A673 (cell line): ENCODE data around the gene MRE11. TPM values are rescaled to one million over a fixed set of nuclear protein-coding genes. Genes with fewer than 3 reads are reported as not detected.
"Not testable (repeated sequence)": the region's sequence is repeated elsewhere in the genome, so short reads cannot be mapped to it uniquely, and the experiment has no call there.

Source experiments
- BruUV-seq: library from RNA; stranded (reverse); fragments of 400-500 nt; replicated peaks from 2 replicates; lab custom pipeline; 2021; lab: Mats Ljungman, UMichigan
- CTCF ChIA-PET: fragments of 300-600 bp; sonication (Branson Sonifier 250); formaldehyde crosslinking; loops from one replicate; lab custom pipeline; 2022; ENCODE audit warnings: antibody characterized with exemption; lab: Charles Lee
- POLR2A ChIA-PET: fragments of 300-600 bp; sonication (Branson Sonifier 250); formaldehyde crosslinking; loops from one replicate; lab custom pipeline; 2022; ENCODE audit warnings: antibody characterized with exemption; ENCODE audit not compliant: low non-redundant PET; lab: Charles Lee
- DNase-seq: peaks from one replicate; pipeline ENCODE4 v3.0.0-alpha.2; 2015; ENCODE audit warnings: low spot score
- H3K27ac ChIP-seq: fragments of 200-600 bp; sonication (generic); 2 replicates; pipeline ENCODE4 v1.5.1; 2016; ENCODE audit warnings: mixed run types, low read depth, mild to moderate bottlenecking, mixed read lengths, antibody characterized with exemption, low read length; ENCODE audit not compliant: poor library complexity, severe bottlenecking
- H3K27me3 ChIP-seq: fragments of 200-600 bp; sonication (generic); replicated peaks from 2 replicates; pipeline ENCODE4 v1.6.1; 2017; ENCODE audit warnings: mixed run types, low read depth, mild to moderate bottlenecking, mixed read lengths, antibody characterized with exemption, low read length; ENCODE audit not compliant: insufficient read depth, poor library complexity
- H3K36me3 ChIP-seq: fragments of 200-600 bp; sonication (generic); 2 replicates; pipeline ENCODE4 v1.6.1; 2016; ENCODE audit warnings: mixed run types, mild to moderate bottlenecking, mixed read lengths, antibody characterized with exemption, low read length; ENCODE audit not compliant: insufficient read depth, poor library complexity, severe bottlenecking
- H3K4me1 ChIP-seq: fragments of 200-600 bp; sonication (generic); 2 replicates; pipeline ENCODE4 v1.6.1; 2017; ENCODE audit warnings: mixed run types, mild to moderate bottlenecking, mixed read lengths, antibody characterized with exemption, low read length; ENCODE audit not compliant: insufficient read depth, poor library complexity, severe bottlenecking
- H3K4me3 ChIP-seq: fragments of 200-600 bp; sonication (generic); 2 replicates; pipeline ENCODE4 v1.5.1; 2016; ENCODE audit warnings: low read depth, mixed run types, mild to moderate bottlenecking, mixed read lengths, low read length; ENCODE audit not compliant: poor library complexity, severe bottlenecking
- H3K9me3 ChIP-seq: fragments of 200-600 bp; sonication (generic); 2 replicates; pipeline ENCODE4 v1.6.1; 2016; ENCODE audit warnings: mixed run types, low read depth, mild to moderate bottlenecking, mixed read lengths, antibody characterized with exemption, low read length; ENCODE audit not compliant: poor library complexity, severe bottlenecking
- EZH2 ChIP-seq: fragments of 200-600 bp; sonication (generic); IDR thresholded peaks from 2 replicates; pipeline ENCODE4 v1.6.1; 2017; ENCODE audit warnings: borderline replicate concordance, low read depth, mild to moderate bottlenecking, mixed read lengths, antibody characterized with exemption, low read length; ENCODE audit not compliant: poor library complexity, severe bottlenecking
- intact Hi-C: fragments of 100-400 bp; cut with micrococcal nuclease; formaldehyde crosslinking; loops from one replicate; pipeline ENCODE4 v1.10.0; 2022; ENCODE audit not compliant: unreplicated experiment
- microRNA-seq: library from miRNA; unstranded; fragments of <30 nt; microRNA quantifications from one replicate; pipeline ENCODE4 v1.2.0, GENCODE V29; 2021
- total RNA-seq: library from RNA; stranded (reverse); gene quantifications from 2 replicates; pipeline ENCODE4 v1.2.3, GENCODE V29; 2021
- TF ChIP-seq, protein P1 (sequence below): fragments of 300-800, 200-600 bp; sonication (generic); conservative IDR thresholded peaks from 2 replicates; pipeline ENCODE4 v1.5.1; 2017; ENCODE audit warnings: low read depth, mild to moderate bottlenecking, antibody characterized with exemption, low read length, moderate library complexity, mixed read lengths

MRE11 gene
- total RNA-seq, 1 experiment from 2014 or later = 44.7 TPM

DNA sequence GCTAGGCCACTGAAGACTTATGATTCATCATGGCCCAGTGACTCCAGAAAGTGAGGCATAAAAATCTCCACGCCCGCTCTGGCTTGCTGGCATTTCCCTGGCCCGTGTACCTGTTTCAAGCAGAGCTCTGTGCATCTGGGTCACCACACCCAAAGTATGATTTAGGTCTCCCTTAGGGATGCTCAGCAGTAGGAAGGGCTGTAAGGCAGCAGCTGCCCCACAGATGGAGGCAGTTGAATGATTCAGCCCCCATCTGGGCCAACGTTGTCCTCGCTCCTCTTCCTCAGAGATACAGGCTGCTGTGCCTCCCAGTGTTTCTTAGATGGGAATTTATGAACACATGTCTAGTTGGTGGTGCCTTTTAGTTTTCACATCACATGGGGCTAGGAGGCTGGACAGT is 114.0 kb downstream of the MRE11 start:
- no peaks in the 10 kb centered on the region for H3K9me3 ChIP-seq

DNA sequence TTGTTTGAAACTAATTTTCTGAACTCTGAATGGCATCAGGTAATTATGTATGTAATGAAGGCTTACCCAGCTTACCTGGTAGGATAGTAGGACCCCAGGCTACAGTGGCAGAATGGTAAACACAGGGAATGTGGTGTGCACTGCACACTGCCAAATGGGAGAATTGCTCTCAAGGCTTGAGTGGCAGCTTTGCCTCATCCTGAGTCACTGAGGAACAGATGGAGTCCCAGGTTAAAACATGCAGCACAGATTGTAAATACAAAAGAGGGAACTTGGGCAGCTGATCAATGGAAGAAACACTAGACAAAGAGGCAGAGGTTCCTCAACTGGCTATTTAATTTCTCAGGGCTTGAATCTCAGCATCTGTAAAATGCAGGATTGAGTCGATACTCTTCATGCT is 116.8 kb downstream of the MRE11 start:
- H3K36me3 ChIP-seq = no peaks in the 10 kb centered on the region
- H3K4me3 ChIP-seq = no peak overlapping the region
- CTCF ChIA-PET = no interaction called here
- no peak overlapping the region for H3K27ac ChIP-seq
- H3K4me1 ChIP-seq = no peaks in the 10 kb centered on the region
- TF ChIP-seq EZH2 = no peak
- TF ChIP-seq, protein P1, sequence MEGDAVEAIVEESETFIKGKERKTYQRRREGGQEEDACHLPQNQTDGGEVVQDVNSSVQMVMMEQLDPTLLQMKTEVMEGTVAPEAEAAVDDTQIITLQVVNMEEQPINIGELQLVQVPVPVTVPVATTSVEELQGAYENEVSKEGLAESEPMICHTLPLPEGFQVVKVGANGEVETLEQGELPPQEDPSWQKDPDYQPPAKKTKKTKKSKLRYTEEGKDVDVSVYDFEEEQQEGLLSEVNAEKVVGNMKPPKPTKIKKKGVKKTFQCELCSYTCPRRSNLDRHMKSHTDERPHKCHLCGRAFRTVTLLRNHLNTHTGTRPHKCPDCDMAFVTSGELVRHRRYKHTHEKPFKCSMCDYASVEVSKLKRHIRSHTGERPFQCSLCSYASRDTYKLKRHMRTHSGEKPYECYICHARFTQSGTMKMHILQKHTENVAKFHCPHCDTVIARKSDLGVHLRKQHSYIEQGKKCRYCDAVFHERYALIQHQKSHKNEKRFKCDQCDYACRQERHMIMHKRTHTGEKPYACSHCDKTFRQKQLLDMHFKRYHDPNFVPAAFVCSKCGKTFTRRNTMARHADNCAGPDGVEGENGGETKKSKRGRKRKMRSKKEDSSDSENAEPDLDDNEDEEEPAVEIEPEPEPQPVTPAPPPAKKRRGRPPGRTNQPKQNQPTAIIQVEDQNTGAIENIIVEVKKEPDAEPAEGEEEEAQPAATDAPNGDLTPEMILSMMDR = no peak
- H3K9me3 ChIP-seq = no peaks in the 10 kb centered on the region
- peaks cover 8% of the 10 kb centered on the region for H3K27me3 ChIP-seq
- POLR2A ChIA-PET = no interaction called here
- intact Hi-C loops = no loop called here
- no peak for DNase-seq
- BruUV-seq = no TSS peak

More for the DNA sequence above, 114.0 kb downstream of the MRE11 start:
- intact Hi-C loops = no loop called here
- CTCF ChIA-PET = no interaction called here
- TF ChIP-seq, protein P1 = no peak
- TF ChIP-seq EZH2 = no peak
- Histone ChIP-seq H3K27me3 (peaks cover 8% of the 10 kb centered on the region), H3K4me3 (no peak overlapping the region), H3K36me3 (no peaks in the 10 kb centered on the region), H3K27ac (no peak overlapping the region), H3K4me1 (no peaks in the 10 kb centered on the region)
- POLR2A ChIA-PET = no interaction called here
- BruUV-seq = no TSS peak
- no peak for DNase-seq

DNA sequence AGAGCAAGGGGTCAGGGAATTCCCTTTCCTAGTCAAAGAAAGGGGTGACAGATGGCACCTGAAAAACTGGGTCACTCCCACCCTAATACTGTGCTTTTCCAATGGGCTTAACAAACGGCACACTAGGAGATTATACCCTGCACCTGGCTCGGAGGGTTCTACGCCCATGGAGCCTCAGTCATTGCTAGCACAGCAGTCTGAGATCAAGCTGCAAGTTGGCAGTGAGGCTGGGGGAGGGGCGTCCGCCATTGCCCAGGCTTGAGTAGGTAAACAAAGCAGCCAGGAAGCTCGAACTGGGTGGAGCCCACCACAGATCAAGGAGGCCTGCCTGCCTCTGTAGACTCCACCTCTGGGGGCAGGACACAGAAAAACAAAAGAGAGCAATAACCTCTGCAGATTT is 123.1 kb downstream of the MRE11 start:
- CTCF ChIA-PET, intact Hi-C loops, H3K4me1 ChIP-seq, H3K9me3 ChIP-seq, POLR2A ChIA-PET, H3K4me3 ChIP-seq, H3K27ac ChIP-seq, BruUV-seq, H3K36me3 ChIP-seq, DNase-seq, H3K27me3 ChIP-seq: not testable (repeated sequence)

Small RNA genes within 50 kb of the gene (microRNA-seq; reads per million reads assigned to microRNA genes)
- 96.8 reads per million, percentile 64 among the genes with 10 or more reads in this experiment for gene MIR548L

Other genes starting within 250 kb of the MRE11 start
- gene IZUMO1R, start 189.3 kb downstream of the MRE11 start, total RNA-seq = not detected in 2 replicates
- gene GPR83, start 92.4 kb downstream of the MRE11 start, total RNA-seq = 0.06 TPM in 1 of 2 replicates, not detected in the other
- 14.6 and 15.5 TPM in 2 replicates for gene ANKRD49, start 140 bp upstream of the MRE11 start, total RNA-seq
- not detected in 2 replicates for gene C11orf97, start 18.6 kb upstream of the MRE11 start, total RNA-seq
- 6.8 and 7.7 TPM in 2 replicates for gene FUT4, start 50.1 kb upstream of the MRE11 start, total RNA-seq
- gene PIWIL4, start 73.5 kb upstream of the MRE11 start, total RNA-seq = 1.6 and 2.5 TPM in 2 replicates